ENCODE measurements around the gene CEP20.

DNA sequence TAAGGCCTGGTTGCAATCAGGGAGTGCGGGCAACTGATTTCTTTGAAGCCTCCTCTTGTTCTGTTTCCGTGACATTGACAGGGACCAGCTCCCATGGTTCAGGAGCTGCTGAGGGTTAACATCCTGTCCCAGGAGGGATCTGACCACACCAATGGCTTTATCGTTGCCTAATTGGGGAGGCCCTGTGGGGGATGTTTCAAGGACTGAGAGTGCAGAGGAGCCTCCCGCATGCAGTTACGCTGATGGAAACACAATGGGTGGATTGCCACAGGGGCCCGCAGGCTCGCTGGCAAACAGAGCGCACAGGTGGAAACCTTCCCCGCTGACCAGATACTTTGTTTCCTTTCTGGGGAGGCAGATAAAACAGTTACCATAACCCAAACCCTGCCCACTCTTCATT is 37.2 kb upstream of the CEP20 start:
- TF ChIP-seq, protein P1, sequence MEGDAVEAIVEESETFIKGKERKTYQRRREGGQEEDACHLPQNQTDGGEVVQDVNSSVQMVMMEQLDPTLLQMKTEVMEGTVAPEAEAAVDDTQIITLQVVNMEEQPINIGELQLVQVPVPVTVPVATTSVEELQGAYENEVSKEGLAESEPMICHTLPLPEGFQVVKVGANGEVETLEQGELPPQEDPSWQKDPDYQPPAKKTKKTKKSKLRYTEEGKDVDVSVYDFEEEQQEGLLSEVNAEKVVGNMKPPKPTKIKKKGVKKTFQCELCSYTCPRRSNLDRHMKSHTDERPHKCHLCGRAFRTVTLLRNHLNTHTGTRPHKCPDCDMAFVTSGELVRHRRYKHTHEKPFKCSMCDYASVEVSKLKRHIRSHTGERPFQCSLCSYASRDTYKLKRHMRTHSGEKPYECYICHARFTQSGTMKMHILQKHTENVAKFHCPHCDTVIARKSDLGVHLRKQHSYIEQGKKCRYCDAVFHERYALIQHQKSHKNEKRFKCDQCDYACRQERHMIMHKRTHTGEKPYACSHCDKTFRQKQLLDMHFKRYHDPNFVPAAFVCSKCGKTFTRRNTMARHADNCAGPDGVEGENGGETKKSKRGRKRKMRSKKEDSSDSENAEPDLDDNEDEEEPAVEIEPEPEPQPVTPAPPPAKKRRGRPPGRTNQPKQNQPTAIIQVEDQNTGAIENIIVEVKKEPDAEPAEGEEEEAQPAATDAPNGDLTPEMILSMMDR (IDR thresholded peaks at IDR 0.05) = no peak
- no peak for TF ChIP-seq EZH2 (IDR thresholded peaks at IDR 0.05)
